ENCODE results near the gene MMD2.
"Not testable (repeated sequence)": the region's sequence is repeated elsewhere in the genome, so short reads cannot be mapped to it uniquely, and the experiment has no call there.

- not testable (repeated sequence) for TF ChIP-seq ZFP30 (CRISPR knock-in tag; IDR thresholded peaks at IDR 0.05); TOX (CRISPR knock-in tag; IDR thresholded peaks at IDR 0.05; ENCODE audit: borderline replicate concordance); PPARA (CRISPR knock-in tag; IDR thresholded peaks at IDR 0.05; ENCODE audit: borderline replicate concordance); CREB5 (CRISPR knock-in tag; IDR thresholded peaks at IDR 0.05; ENCODE audit: low read depth); OSR1 (CRISPR knock-in tag; IDR thresholded peaks at IDR 0.05); SNAI2 (CRISPR knock-in tag; IDR thresholded peaks at IDR 0.05); CSRNP3 (CRISPR knock-in tag; IDR thresholded peaks at IDR 0.05); RARB (CRISPR knock-in tag; IDR thresholded peaks at IDR 0.05); ZNF565 (CRISPR knock-in tag; conservative IDR thresholded peaks at IDR 0.05; ENCODE audit: low read depth); PATZ1 (CRISPR knock-in tag; IDR thresholded peaks at IDR 0.05; ENCODE audit: borderline replicate concordance); ESRRG (CRISPR knock-in tag; IDR thresholded peaks at IDR 0.05); ZNF8 (CRISPR knock-in tag; IDR thresholded peaks at IDR 0.05); POU6F1 (CRISPR knock-in tag; IDR thresholded peaks at IDR 0.05; ENCODE audit: borderline replicate concordance, low read depth)
These were observed 13.5 kb upstream of the MMD2 start for GRCh38 chr7:4972446-4972845.

Data from SK-N-SH treated with all-trans-retinoic acid at 6 μM for 48 hours (cell line).